Prostate gland (tissue), 2 donors: ENCODE results near the gene KCNN1.

Experiments
- CTCF ChIP-seq, 4 experiments: fragments of 200-600 bp in 2 of 4; fragments of 450-650 bp in 2 of 4; sonication (generic) in 2 of 4; IDR thresholded peaks; 1 replicate in 3 of 4; 2 replicates in 1 of 4; pipeline ENCODE4 v1.5.1; 2016 to 2019; ENCODE audit warnings: antibody characterized with exemption in 4 of 4, mild to moderate bottlenecking in 2 of 4, moderate library complexity in 2 of 4
- POLR2A ChIP-seq: fragments of 450-650 bp; IDR thresholded peaks from one replicate; pipeline ENCODE4 v1.6.1; 2016; ENCODE audit warnings: antibody characterized with exemption, mild to moderate bottlenecking
- POLR2AphosphoS5 ChIP-seq: sonication (generic); formaldehyde crosslinking; IDR thresholded peaks from one replicate; pipeline ENCODE4 v1.6.1; 2017; ENCODE audit warnings: antibody characterized with exemption

- TF ChIP-seq POLR2AphosphoS5 (no peak), CTCF (IDR thresholded peaks at IDR 0.05) (no peak), POLR2A (no peak)
These were observed 1.5 kb downstream of the KCNN1 start for GRCh38 chr19:17968362-17968761.
